H1 (cell line): ENCODE data around the gene FIG4. TPM values are rescaled to one million over a fixed set of nuclear protein-coding genes. Genes with fewer than 3 reads are reported as not detected.

Source experiments
- HDAC2 ChIP-seq, 2 experiments: fragments of 300-600 bp in 1 of 2; sonication (generic) in 1 of 2; IDR thresholded peaks; 2 replicates each; pipeline ENCODE4 v1.6.1; 2011 to 2012; ENCODE audit warnings: low read depth in 2 of 2, low read length in 2 of 2, mild to moderate bottlenecking in 2 of 2, moderate library complexity in 2 of 2, borderline replicate concordance in 1 of 2, inconsistent platforms in 1 of 2
- RFX5 ChIP-seq: IDR thresholded peaks from 2 replicates; pipeline ENCODE4 v1.6.1; 2011; ENCODE audit warnings: low read depth, low read length, improper control_type of control experiment, borderline replicate concordance
- polyA plus RNA-seq, 7 experiments: library from polyadenylated mRNA; depleted of rRNA in 3 of 7; stranded (reverse) in 5 of 7; unstranded in 2 of 7; fragments of >200 nt in 5 of 7; fragments of 200-250 nt in 2 of 7; gene quantifications; 1 replicate in 5 of 7; 2 replicates in 1 of 7; 4 replicates in 1 of 7; pipeline versions ENCODE4 v1.2.1 to v1.2.3, GENCODE V29; 2011 to 2013; ENCODE audit warnings: missing spikeins in 2 of 7, mixed read lengths in 2 of 7
- total RNA-seq: library from RNA; stranded (reverse); fragmentation: NEBNext Ultra II Directional; extraction: Animal tissue kit (Norgen Biotek cat#: 25700); gene quantifications from 2 replicates; pipeline ENCODE4 v1.2.1, GENCODE V29; 2021

The FIG4 gene
- total and polyA plus RNA-seq, 2 of the 8 experiments (the other 6 are each of a cell fraction or from before 2014, with no cell fraction given), result 11.8 to 21.9 TPM

- TF ChIP-seq RFX5 (no peak), HDAC2 (IDR thresholded peaks at IDR 0.05; ENCODE audit: borderline replicate concordance in 1 of 2, low read depth in 2 of 2, low read length in 2 of 2) (no peak)
Measured at GRCh38 chr6:109701774-109702173, 10.7 kb downstream of the FIG4 start (continued).
